Suprapubic skin (tissue), 3 donors: ENCODE results near the gene CSNK1G1.

Experiments
- CTCF ChIP-seq, 2 donors: fragments of 200-600 bp in 1 of 2; fragments of 450-650 bp in 1 of 2; sonication (generic) in 1 of 2; IDR thresholded peaks; one replicate each; pipeline ENCODE4 v1.5.1; 2016 to 2019; ENCODE audit warnings: antibody characterized with exemption in 2 of 2, mild to moderate bottlenecking in 1 of 2, moderate library complexity in 1 of 2
- POLR2AphosphoS5 ChIP-seq, 3 donors: sonication (generic); formaldehyde crosslinking; IDR thresholded peaks; one replicate each; pipeline ENCODE4 v1.6.1; 2017; ENCODE audit warnings: antibody characterized with exemption in 3 of 3

DNA sequence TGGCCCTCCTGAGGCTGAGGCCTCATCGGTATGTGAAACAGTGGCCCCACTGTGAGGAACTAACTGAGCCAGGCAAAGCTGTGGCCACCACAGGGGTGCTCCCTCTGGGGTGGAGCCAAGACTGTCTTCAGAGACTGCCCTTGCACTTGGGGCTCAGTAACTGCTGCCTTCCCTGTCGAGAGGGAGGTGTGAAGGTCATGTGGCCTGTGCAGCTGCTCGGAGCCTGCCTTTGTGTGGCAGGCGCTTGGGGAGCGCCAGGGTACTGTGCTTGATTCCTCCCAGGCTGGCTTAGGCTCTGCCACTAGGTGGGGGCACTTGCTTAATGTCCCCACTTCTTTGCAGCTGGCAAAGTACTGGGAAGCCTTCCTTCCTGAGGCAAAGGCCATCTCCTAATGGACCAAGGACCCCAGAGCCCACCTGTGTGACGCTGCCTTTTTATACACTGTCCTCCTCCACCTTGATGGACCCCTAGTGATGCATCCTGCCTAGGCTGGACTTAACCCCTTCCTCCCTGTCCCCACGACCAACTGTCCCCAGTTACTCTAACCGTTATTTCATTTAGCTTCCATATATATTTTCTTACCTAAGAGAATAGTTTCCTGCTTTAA lies 218.6 kb downstream of the CSNK1G1 start:
- TF ChIP-seq CTCF (IDR thresholded peaks at IDR 0.05) (no peak), POLR2AphosphoS5 (IDR thresholded peaks at IDR 0.05) (no peak)
